B cell (primary cell): Measurements from ENCODE around the gene TFF1. TPM values are rescaled to one million over a fixed set of nuclear protein-coding genes. Genes with fewer than 3 reads are reported as not detected.
A peak's percentile ranks its signal among the peaks of the same experiment; 100 is the strongest.

Source experiments
- ATAC-seq: fragments of 200-7000 bp; cut with Tn5 transposase; one replicate; pipeline ENCODE4 v1.10.0; 2021; ENCODE audit warnings: low read depth, mild to moderate bottlenecking, moderate number of reproducible peaks, moderate library complexity
- CTCF ChIA-PET: fragments of 350-600 bp; sonication (Branson Sonifier 250); formaldehyde crosslinking; loops from one replicate; lab custom pipeline; 2021; ENCODE audit warnings: antibody characterized with exemption, inconsistent platforms; lab: Charles Lee
- POLR2A ChIA-PET: fragments of 350-600 bp; sonication (Branson Sonifier 250); formaldehyde crosslinking; loops from one replicate; lab custom pipeline; 2021; ENCODE audit warnings: antibody characterized with exemption; lab: Charles Lee
- DNase-seq: peaks from one replicate; pipeline ENCODE4 v3.0.0; 2013
- H2AFZ ChIP-seq: 2 replicates; pipeline ENCODE4 v1.6.1; 2012; ENCODE audit warnings: mild to moderate bottlenecking, low read depth, low read length; ENCODE audit not compliant: insufficient read depth, poor library complexity, severe bottlenecking
- H3K27ac ChIP-seq, 2 donors: 1 replicate in 1 of 2; 2 replicates in 1 of 2; pipeline ENCODE4 v1.5.1; 2012 to 2013; ENCODE audit warnings: low read length in 2 of 2, mild to moderate bottlenecking in 2 of 2, moderate library complexity in 1 of 2
- H3K27me3 ChIP-seq, 4 experiments: fragments of 200-600 bp in 1 of 4; sonication (generic) in 1 of 4; replicated peaks in 1 of 4; 1 replicate in 2 of 4; 2 replicates in 2 of 4; pipeline versions ENCODE4 v1.6.1 to v1.7.0; 2013 to 2016; ENCODE audit warnings: low read length in 3 of 4, mild to moderate bottlenecking in 2 of 4, mixed read lengths in 1 of 4, moderate library complexity in 1 of 4; ENCODE audit not compliant: insufficient read depth in 4 of 4, control insufficient read depth in 3 of 4; ENCODE audit errors: control extremely low read depth in 1 of 4
- H3K36me3 ChIP-seq, 2 experiments: replicated peaks in 1 of 2; 1 replicate in 1 of 2; 2 replicates in 1 of 2; pipeline versions ENCODE4 v1.6.1 to v1.7.1; 2013; ENCODE audit warnings: low read length in 1 of 2; ENCODE audit not compliant: insufficient read depth in 2 of 2, control insufficient read depth in 1 of 2; ENCODE audit errors: control extremely low read depth in 1 of 2, extremely low read depth in 1 of 2
- H3K4me1 ChIP-seq, 2 donors: fragments of 200-600 bp in 1 of 2; sonication (generic) in 1 of 2; 1 replicate in 1 of 2; 2 replicates in 1 of 2; pipeline versions ENCODE4 v1.5.1 to v1.6.1; 2013 to 2017; ENCODE audit warnings: low read length in 2 of 2; ENCODE audit not compliant: control insufficient read depth in 2 of 2, insufficient read depth in 2 of 2
- H3K4me2 ChIP-seq: replicated peaks from 2 replicates; pipeline ENCODE3; 2012; ENCODE audit warnings: mild to moderate bottlenecking, low read depth, low read length; ENCODE audit not compliant: poor library complexity, severe bottlenecking
- H3K4me3 ChIP-seq, 5 experiments: fragments of 200-600 bp in 1 of 5; sonication (generic) in 1 of 5; 1 replicate in 3 of 5; 2 replicates in 2 of 5; pipeline versions ENCODE4 v1.5.1 to v1.7.0; 2011 to 2016; ENCODE audit warnings: low read length in 4 of 5, mild to moderate bottlenecking in 4 of 5, low read depth in 2 of 5, control low read depth in 1 of 5, moderate library complexity in 1 of 5; ENCODE audit not compliant: insufficient read depth in 1 of 5; ENCODE audit errors: control extremely low read depth in 1 of 5, extremely low read depth in 1 of 5
- H3K79me2 ChIP-seq: fragments of 200-600 bp; sonication (generic); one replicate; pipeline ENCODE4 v1.6.0; 2016; ENCODE audit warnings: low read length; ENCODE audit not compliant: control insufficient read depth, insufficient read depth
- H3K9ac ChIP-seq: fragments of 200-600 bp; sonication (generic); 2 replicates; pipeline ENCODE4 v1.6.1; 2017; ENCODE audit warnings: mild to moderate bottlenecking, low read length, moderate library complexity
- H3K9me3 ChIP-seq, 3 donors: one replicate each; pipeline versions ENCODE4 v1.6.1 to v1.7.1; 2013; ENCODE audit warnings: low read length in 2 of 3; ENCODE audit not compliant: control insufficient read depth in 2 of 3, insufficient read depth in 1 of 3; ENCODE audit errors: control extremely low read depth in 1 of 3
- H4K20me1 ChIP-seq: 2 replicates; pipeline ENCODE4 v1.6.0; 2012; ENCODE audit warnings: mild to moderate bottlenecking, low read length; ENCODE audit not compliant: insufficient read depth, control insufficient read depth, poor library complexity, severe bottlenecking
- H3K27ac Mint-ChIP-seq: one replicate; pipeline ENCODE4 v1.8.0; 2021; ENCODE audit warnings: mixed read lengths
- H3K27me3 Mint-ChIP-seq: one replicate; pipeline ENCODE4 v1.8.0; 2021; ENCODE audit warnings: mixed read lengths
- H3K4me1 Mint-ChIP-seq: one replicate; pipeline ENCODE4 v1.8.0; 2021; ENCODE audit warnings: mixed read lengths
- H3K4me3 Mint-ChIP-seq: one replicate; pipeline ENCODE4 v1.8.0; 2021; ENCODE audit warnings: mixed read lengths
- H3K9me3 Mint-ChIP-seq: one replicate; pipeline ENCODE4 v1.8.0; 2022; ENCODE audit warnings: mixed read lengths; ENCODE audit not compliant: insufficient read depth
- EZH2 ChIP-seq: IDR thresholded peaks from 2 replicates; pipeline ENCODE4 v1.6.1; 2012; ENCODE audit warnings: borderline replicate concordance, low read depth, mild to moderate bottlenecking, moderate library complexity, low read length; ENCODE audit not compliant: insufficient read depth, poor library complexity, severe bottlenecking
- WGBS: methylation state at CpG from one replicate; pipeline ENCODE4 v1.1.5; 2013; ENCODE audit warnings: missing lambda C conversion rate; ENCODE audit not compliant: insufficient coverage; 5-methylcytosine and 5-hydroxymethylcytosine counted together
- intact Hi-C: fragments of 100-400 bp; cut with micrococcal nuclease; formaldehyde crosslinking; loops from one replicate; pipeline ENCODE4 v1.10.0; 2022
- polyA plus RNA-seq: library from polyadenylated mRNA; depleted of rRNA; stranded (reverse); fragments of >200 nt; gene quantifications from 2 replicates; pipeline ENCODE4 v1.2.3, GENCODE V29; 2012
- total RNA-seq, 2 donors: library from RNA; stranded (reverse); fragments of 120-200 nt in 1 of 2; gene quantifications; 1 replicate in 1 of 2; 2 replicates in 1 of 2; pipeline versions ENCODE4 v1.2.3 to v1.2.4, GENCODE V29; 2013 to 2022
- TF ChIP-seq, protein P1 (sequence below): fragments of 200-600 bp; IDR thresholded peaks from one replicate; pipeline ENCODE4 v1.8.0; 2022; ENCODE audit warnings: antibody characterized with exemption, mild to moderate bottlenecking

Gene TFF1
- total and polyA plus RNA-seq, 2 donors (not counting 1 experiment from before 2014, with no cell fraction given): not detected

DNA sequence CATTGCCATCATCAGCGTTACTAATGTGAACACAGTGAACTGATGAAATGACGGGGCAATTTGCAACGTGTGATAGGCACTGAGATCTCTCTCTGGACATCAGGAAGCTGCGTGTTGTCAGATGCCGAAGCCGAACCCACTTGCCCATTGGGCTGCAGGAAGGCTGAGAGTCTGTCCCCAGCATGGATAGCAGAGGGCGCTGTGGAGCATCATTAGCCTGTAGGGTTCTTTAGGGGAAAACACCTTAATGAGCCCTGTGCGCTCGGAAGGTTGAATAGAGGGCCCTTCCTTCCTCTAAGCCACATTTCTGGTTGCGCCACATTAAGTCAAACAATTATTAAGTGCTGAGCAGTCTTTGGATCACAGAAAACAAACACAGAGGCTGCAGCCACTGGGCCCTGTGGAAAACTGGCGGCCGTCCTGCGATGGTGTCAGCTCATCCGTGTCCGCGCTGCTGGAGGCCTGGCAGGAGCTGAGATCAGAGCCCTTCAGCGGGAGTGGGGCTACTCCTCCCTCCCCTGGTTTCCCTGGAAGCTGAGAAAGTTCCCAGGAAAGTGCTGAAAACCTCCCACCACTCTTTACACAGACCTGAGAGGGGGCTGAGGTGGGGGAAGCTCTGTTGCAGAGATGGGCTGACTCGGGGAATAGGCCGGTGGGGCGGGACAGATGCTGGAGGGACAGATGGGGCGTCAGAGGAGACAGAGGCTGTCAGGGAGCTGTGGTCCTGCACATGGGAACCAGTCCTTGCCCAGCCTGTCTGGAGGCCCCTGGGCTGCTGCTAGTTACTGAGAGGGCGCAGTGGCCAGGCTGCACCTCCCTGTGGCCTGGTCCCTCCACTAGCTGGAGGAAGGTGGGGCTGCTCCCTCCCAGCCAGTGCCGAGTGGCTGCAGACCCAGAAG is 28.3 kb downstream of the TFF1 start:
- no peak overlapping the region for H3K4me3 Mint-ChIP-seq

More for the DNA sequence above, 28.3 kb downstream of the TFF1 start:
- Histone ChIP-seq H3K27me3 (peaks cover 0 to 10% (median 6%) of the 10 kb centered on the region in 4 experiments), H3K9me3 (no peaks in the 10 kb centered on the region), H3K36me3 (no peaks in the 10 kb centered on the region), H3K4me2 (peak overlapping the region; percentile 23), H3K4me3 (no peak overlapping the region), H3K27ac (no peak overlapping the region), H4K20me1 (no peaks in the 10 kb centered on the region), H2AFZ (peak overlapping the region; percentile 1), H3K9ac (no peak overlapping the region), H3K79me2 (no peaks in the 10 kb centered on the region), H3K4me1 (peaks cover 7 to 8% of the 10 kb centered on the region in 2 donors)
- Mint-ChIP-seq H3K27me3 (peaks cover 17% of the 10 kb centered on the region), H3K27ac (peak overlapping the region; percentile 11), H3K9me3 (no peaks in the 10 kb centered on the region), H3K4me1 (peaks cover 8% of the 10 kb centered on the region)
- CTCF ChIA-PET: interaction anchor here (0.7 to 4.1 kb wide), 16 partner anchors 11 to 199 kb away, joined by 3 to 59 read pairs (median 4); no protein-coding TSS in a partner anchor
- TF ChIP-seq, protein P1, sequence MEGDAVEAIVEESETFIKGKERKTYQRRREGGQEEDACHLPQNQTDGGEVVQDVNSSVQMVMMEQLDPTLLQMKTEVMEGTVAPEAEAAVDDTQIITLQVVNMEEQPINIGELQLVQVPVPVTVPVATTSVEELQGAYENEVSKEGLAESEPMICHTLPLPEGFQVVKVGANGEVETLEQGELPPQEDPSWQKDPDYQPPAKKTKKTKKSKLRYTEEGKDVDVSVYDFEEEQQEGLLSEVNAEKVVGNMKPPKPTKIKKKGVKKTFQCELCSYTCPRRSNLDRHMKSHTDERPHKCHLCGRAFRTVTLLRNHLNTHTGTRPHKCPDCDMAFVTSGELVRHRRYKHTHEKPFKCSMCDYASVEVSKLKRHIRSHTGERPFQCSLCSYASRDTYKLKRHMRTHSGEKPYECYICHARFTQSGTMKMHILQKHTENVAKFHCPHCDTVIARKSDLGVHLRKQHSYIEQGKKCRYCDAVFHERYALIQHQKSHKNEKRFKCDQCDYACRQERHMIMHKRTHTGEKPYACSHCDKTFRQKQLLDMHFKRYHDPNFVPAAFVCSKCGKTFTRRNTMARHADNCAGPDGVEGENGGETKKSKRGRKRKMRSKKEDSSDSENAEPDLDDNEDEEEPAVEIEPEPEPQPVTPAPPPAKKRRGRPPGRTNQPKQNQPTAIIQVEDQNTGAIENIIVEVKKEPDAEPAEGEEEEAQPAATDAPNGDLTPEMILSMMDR: peak; percentile 79
- no peak for TF ChIP-seq EZH2
- 61% methylated on average over 16 of the region's 23 CpGs for WGBS
- POLR2A ChIA-PET: interaction anchor here (1.1 kb wide), 1 partner anchor 176 kb away, joined by 3 read pairs; the partner anchor contains the start of gene SLC37A1
- DNase-seq (peak; percentile 84), ATAC-seq (peak; percentile 98)
- intact Hi-C loops: loop anchor here (1.0 to 10.0 kb wide), 2 partner anchors 112 to 173 kb away; no protein-coding TSS in a partner anchor
